Measurements from ENCODE around the gene CADPS2. TPM values are rescaled to one million over a fixed set of nuclear protein-coding genes. Genes with fewer than 3 reads are reported as not detected.
A peak's percentile ranks its signal among the peaks of the same experiment; 100 is the strongest.

CADPS2 gene
- total and polyA plus RNA-seq, 2 of the 8 experiments (the other 6 are each of a cell fraction or from before 2014, with no cell fraction given): 8.9 to 22.3 TPM

DNA sequence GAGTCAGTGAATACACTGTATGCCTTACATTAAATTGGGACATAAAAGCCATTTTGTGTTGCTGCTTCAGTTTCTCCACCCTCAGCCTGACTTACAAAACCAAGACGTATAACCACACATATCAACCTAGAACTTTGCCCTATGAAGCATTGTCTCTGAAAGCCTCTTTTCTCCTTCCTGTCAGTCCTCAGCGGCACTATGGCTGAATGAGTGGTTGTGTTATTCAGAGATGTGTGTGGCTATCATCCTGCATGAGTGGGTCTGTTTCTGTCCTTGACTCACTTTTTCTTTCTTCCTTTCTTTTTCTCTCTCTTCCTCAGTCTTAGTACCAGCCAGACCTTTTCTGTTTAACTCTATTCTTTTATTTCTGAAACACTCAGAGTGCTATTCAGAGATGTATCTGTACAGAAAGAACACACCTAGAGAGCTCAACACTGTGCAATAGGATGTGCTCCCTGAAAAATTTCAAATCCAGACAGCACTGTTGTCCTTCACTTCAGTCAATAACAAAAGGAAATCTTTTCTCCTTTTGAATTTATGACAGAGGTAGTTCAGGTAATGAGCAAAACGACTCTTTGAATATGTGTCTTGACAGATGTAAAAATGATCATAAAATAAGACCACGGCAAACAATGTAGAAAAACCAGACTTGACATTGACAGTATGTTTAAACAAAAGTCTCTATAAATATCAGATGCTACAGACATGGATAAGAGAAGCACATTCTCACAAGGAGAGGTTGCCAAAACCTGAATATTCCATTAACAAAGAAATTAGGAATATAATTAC is 418.4 kb downstream of the CADPS2 start:
- H4K8ac ChIP-seq (ENCODE audit: extremely low read depth, insufficient read depth, low read length): no peak overlapping the region
- TF ChIP-seq RAD21 (IDR thresholded peaks at IDR 0.05 in 1 of 2, conservative IDR thresholded peaks at IDR 0.05 in 1 of 2; ENCODE audit: low read depth in 2 of 2, low read length in 2 of 2) (no peak), GTF2F1 (IDR thresholded peaks at IDR 0.05; ENCODE audit: borderline replicate concordance, low read depth, low read length) (no peak), TAF1 (IDR thresholded peaks at IDR 0.05; ENCODE audit: low read depth, low read length) (no peak), SIN3A (conservative IDR thresholded peaks at IDR 0.05 in 1 of 2, IDR thresholded peaks at IDR 0.05 in 1 of 2; ENCODE audit: low read depth in 1 of 2, low read length in 2 of 2) (no peak), ZNF274 (IDR thresholded peaks at IDR 0.05; ENCODE audit: borderline replicate concordance, extremely low read depth, low read length) (no peak), SAP30 (IDR thresholded peaks at IDR 0.05; ENCODE audit: insufficient read depth, insufficient replicate concordance, low read length) (no peak), KDM1A (IDR thresholded peaks at IDR 0.05; ENCODE audit: borderline replicate concordance, low read length) (no peak), POU5F1 (IDR thresholded peaks at IDR 0.05; ENCODE audit: low read depth, low read length) (no peak), RFX5 (IDR thresholded peaks at IDR 0.05; ENCODE audit: borderline replicate concordance, low read depth, low read length) (no peak), SP4 (IDR thresholded peaks at IDR 0.05; ENCODE audit: low read length) (no peak), SP2 (IDR thresholded peaks at IDR 0.05; ENCODE audit: low read length) (no peak)

More for the DNA sequence above, 418.4 kb downstream of the CADPS2 start:
- Histone ChIP-seq H3K36me3 (ENCODE audit: control insufficient read depth in 2 of 4, insufficient read depth in 4 of 4, low read length in 3 of 4) (no peaks in the 10 kb centered on the region), H4K5ac (ENCODE audit: insufficient read length, low read depth, low read length) (no peak overlapping the region), H3K27me3 (replicated peaks in 1 of 4; ENCODE audit: control insufficient read depth in 3 of 4, extremely low read depth in 1 of 4, insufficient read depth in 3 of 4, low read length in 3 of 4) (no peaks in the 10 kb centered on the region), H2BK12ac (ENCODE audit: low read depth, low read length) (0 out of 2 replicates have a peak overlapping the region, but pooled peaks have one; percentile 35), H3K9ac (replicated peaks in 1 of 4; ENCODE audit: extremely low read depth in 1 of 4, low read depth in 3 of 4, low read length in 3 of 4) (no peak overlapping the region), H3K4me3 (ENCODE audit: extremely low read depth in 1 of 4, insufficient read depth in 2 of 4, low read depth in 3 of 4, low read length in 4 of 4) (no peak overlapping the region), H2AFZ (ENCODE audit: low read length) (no peak overlapping the region), H3K23ac (ENCODE audit: insufficient read length) (no peak overlapping the region), H4K91ac (replicated peaks; ENCODE audit: insufficient read length, low read length) (no peak overlapping the region), H3K4ac (replicated peaks; ENCODE audit: insufficient read length, low read depth, low read length) (no peak overlapping the region), H3K79me1 (ENCODE audit: low read depth, low read length) (no peaks in the 10 kb centered on the region), H3K4me2 (ENCODE audit: insufficient read depth in 1 of 2, low read depth in 2 of 2, low read length in 2 of 2) (no peak overlapping the region), H4K20me1 (replicated peaks in 1 of 2; ENCODE audit: control insufficient read depth in 1 of 2, insufficient read depth in 2 of 2, low read length in 2 of 2) (no peaks in the 10 kb centered on the region), H3K79me2 (ENCODE audit: control insufficient read depth in 1 of 2, insufficient read depth in 2 of 2, low read length in 2 of 2) (no peaks in the 10 kb centered on the region), H3K23me2 (ENCODE audit: low read depth, low read length) (no peaks in the 10 kb centered on the region), H3K18ac (ENCODE audit: extremely low read depth, low read length) (no peak overlapping the region; the same call in 1 of the 2 replicates), H2AK5ac (ENCODE audit: low read depth, low read length) (no peak overlapping the region), H2BK120ac (replicated peaks; ENCODE audit: low read depth, low read length) (no peak overlapping the region), H3K56ac (replicated peaks; ENCODE audit: insufficient read length, low read depth, low read length) (no peak overlapping the region), H2BK5ac (ENCODE audit: low read depth, low read length) (0 out of 2 replicates have a peak overlapping the region, but pooled peaks have one; percentile 10), H3K14ac (ENCODE audit: insufficient read length) (no peak overlapping the region), H2BK20ac (ENCODE audit: low read length) (peak overlapping the region; percentile 50; the same call in 1 of the 2 replicates), H3K9me3 (ENCODE audit: insufficient read depth in 2 of 2, low read depth in 1 of 2, low read length in 1 of 2) (no peaks in the 10 kb centered on the region), H3K27ac (ENCODE audit: low read depth, low read length) (no peak overlapping the region), H3K4me1 (replicated peaks in 1 of 4; ENCODE audit: control insufficient read depth in 3 of 4, insufficient read depth in 4 of 4, low read length in 3 of 4) (peaks cover 2 to 27% (median 8%) of the 10 kb centered on the region in 4 experiments; a peak in 6 of 7 replicates), H2BK15ac (ENCODE audit: low read length) (no peak overlapping the region)
- ChIA-PET POLR2A (ENCODE audit: partially characterized antibody) (interaction anchor here (1.2 kb wide), 1 partner anchor 10 kb away, joined by 4 read pairs; no protein-coding TSS in a partner anchor), CTCF (ENCODE audit: partially characterized antibody) (interaction anchor here (0.5 to 1.6 kb wide), 3 partner anchors 19 to 65 kb away, joined by 3 to 5 read pairs (median 3); no protein-coding TSS in a partner anchor)
- 86% methylated on average over 4 of the region's 4 CpGs; no CpG with 5 or more reads in 1 of the 2 experiments for WGBS, 2 experiments (ENCODE audit: extremely low coverage in 1 of 2, insufficient coverage in 1 of 2, insufficient read length in 1 of 2, insufficient replicate concordance in 2 of 2, low coverage in 1 of 2, low lambda C conversion rate in 2 of 2, missing lambda C conversion rate in 1 of 2)
- DNase-seq (ENCODE audit: low read depth in 1 of 2, low spot score in 2 of 2): no peak
- FAIRE-seq: no peak

Data from H1 (cell line).